ENCODE results near the gene APOO.

APOO gene

DNA sequence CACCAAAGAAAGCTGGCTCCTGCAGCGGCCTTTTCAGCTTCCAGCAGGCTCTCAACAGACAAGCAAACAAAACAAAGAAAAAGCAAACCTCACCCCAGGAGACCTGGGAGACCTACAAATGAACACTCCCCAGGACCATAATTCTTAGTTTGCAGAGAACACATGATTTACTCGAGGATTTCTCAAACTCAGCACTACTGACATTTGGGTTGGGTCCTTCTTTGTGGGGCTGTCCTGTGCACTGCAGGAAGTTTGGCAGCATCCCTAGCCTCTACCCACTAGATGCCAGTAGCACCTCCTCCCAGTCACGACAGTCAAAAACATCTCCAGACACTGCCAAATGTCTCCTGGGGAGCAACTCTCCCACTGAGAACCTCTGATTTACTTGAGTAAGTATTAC is 21.9 kb downstream of the APOO start:
- in situ Hi-C loops (cut with MboI; ENCODE audit: low pct_unique_long_range_greater_than_20kb, low sequenced_read_pairs, unreplicated experiment) = no loop called here
- DNase-seq (ENCODE audit: low spot score) = no peak

DNA sequence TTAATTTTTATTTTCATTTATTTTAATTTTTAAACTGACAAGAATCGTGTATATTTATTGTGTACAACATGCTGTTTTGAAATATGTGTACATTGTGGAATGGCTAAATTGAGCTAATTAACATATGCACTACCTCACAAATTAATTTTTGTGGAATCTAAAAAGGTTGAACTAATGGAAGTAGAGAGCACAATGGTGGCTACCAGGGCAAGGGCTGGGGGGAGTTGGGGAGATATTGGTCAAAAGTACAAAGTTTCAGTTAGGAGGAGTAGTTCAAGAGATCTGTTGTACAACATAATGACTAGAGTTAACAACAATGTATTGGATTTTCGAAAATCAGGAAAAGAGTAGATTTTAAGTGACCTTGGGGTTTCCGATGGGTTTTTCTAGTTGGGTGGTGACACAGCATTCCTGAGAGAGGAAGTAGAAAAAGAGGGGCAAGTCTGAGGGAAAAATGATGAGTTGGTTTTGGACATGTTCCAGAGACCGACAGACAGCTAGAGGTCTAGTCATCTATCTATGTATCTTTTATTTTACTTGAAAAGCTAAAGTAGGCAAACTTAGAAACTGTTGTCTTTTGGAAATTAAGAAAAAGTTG is 23.2 kb downstream of the APOO start:
- in situ Hi-C loops (cut with MboI; ENCODE audit: low pct_unique_long_range_greater_than_20kb, low sequenced_read_pairs, unreplicated experiment) = no loop called here
- TF ChIP-seq, protein P1, sequence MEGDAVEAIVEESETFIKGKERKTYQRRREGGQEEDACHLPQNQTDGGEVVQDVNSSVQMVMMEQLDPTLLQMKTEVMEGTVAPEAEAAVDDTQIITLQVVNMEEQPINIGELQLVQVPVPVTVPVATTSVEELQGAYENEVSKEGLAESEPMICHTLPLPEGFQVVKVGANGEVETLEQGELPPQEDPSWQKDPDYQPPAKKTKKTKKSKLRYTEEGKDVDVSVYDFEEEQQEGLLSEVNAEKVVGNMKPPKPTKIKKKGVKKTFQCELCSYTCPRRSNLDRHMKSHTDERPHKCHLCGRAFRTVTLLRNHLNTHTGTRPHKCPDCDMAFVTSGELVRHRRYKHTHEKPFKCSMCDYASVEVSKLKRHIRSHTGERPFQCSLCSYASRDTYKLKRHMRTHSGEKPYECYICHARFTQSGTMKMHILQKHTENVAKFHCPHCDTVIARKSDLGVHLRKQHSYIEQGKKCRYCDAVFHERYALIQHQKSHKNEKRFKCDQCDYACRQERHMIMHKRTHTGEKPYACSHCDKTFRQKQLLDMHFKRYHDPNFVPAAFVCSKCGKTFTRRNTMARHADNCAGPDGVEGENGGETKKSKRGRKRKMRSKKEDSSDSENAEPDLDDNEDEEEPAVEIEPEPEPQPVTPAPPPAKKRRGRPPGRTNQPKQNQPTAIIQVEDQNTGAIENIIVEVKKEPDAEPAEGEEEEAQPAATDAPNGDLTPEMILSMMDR (IDR thresholded peaks at IDR 0.05; ENCODE audit: extremely low read depth, insufficient read depth, missing control alignments) = no peak

More for the DNA sequence above, 21.9 kb downstream of the APOO start:
- TF ChIP-seq, protein P1 (IDR thresholded peaks at IDR 0.05; ENCODE audit: extremely low read depth, insufficient read depth, missing control alignments) = no peak

DNA sequence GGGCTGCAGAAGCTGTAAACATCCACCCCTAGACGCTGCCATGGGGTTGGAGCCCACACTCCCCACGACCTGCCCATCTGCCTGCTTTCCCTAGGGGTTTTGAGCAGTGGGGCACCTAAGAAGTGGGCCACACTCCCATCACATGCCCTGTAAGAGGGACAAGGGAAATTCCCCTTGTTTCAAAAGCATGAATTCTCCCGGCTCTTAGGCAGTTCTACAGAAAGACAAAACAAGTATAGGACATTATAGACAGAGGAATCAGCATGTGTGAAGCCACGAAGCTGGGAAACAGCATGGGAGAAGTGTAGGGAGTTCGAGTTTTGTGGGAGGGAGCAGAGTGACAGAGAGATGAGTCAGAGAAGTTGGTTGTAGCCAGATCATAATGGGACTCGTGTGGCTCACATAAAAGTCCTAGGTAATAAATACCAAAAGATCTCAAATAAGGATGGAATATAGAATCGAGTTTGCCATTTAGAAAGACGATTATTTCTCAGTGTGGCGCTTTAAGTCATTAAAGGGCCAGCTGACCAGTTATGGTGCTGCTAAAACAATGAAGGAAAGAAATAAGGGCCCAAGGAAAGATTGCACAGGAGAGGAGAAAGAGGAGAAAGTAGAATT is 23.9 kb downstream of the APOO start:
- TF ChIP-seq, protein P1 (IDR thresholded peaks at IDR 0.05; ENCODE audit: extremely low read depth, insufficient read depth, missing control alignments) = no peak
- in situ Hi-C loops (cut with MboI; ENCODE audit: low pct_unique_long_range_greater_than_20kb, low sequenced_read_pairs, unreplicated experiment) = no loop called here
- DNase-seq (ENCODE audit: low spot score) = no peak

More for the DNA sequence above, 23.2 kb downstream of the APOO start:
- no peak for DNase-seq (ENCODE audit: low spot score)

DNA sequence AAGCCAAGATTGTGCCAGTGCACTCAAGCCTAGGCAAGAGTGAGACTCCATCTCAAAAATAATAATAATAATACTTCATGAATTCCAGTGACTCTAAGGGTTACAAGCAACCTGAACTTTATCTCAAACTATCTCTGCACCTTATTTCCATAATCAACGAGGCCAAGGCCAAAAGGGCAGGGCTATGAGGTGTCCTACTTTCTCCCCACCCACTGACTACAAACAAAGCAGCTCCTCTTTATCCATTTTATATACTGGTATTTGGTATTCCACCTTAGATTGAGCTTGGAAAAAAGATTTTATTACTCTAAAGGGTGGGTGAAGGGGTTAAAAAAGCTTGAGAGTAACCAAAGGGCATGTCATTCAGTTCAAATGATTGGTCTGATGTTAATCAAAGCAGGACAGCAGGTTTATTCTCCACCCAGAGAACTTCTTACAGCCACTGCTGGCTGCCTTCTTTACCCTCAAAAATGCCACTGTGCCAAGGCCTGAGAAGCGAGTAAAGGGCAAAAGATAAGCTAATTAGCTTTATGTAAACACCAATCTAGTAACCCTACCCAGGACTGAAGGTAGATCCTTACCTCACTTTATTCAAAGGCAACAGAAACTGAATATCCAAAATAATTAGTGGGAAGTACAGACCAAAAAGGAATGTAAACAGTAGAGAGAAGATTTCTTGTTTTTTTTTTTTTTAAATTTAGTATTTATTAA is 28.2 kb downstream of the APOO start:
- TF ChIP-seq, protein P1 (IDR thresholded peaks at IDR 0.05; ENCODE audit: extremely low read depth, insufficient read depth, missing control alignments) = no peak
- DNase-seq (ENCODE audit: low spot score) = no peak
- in situ Hi-C loops (cut with MboI; ENCODE audit: low pct_unique_long_range_greater_than_20kb, low sequenced_read_pairs, unreplicated experiment) = no loop called here

DNA sequence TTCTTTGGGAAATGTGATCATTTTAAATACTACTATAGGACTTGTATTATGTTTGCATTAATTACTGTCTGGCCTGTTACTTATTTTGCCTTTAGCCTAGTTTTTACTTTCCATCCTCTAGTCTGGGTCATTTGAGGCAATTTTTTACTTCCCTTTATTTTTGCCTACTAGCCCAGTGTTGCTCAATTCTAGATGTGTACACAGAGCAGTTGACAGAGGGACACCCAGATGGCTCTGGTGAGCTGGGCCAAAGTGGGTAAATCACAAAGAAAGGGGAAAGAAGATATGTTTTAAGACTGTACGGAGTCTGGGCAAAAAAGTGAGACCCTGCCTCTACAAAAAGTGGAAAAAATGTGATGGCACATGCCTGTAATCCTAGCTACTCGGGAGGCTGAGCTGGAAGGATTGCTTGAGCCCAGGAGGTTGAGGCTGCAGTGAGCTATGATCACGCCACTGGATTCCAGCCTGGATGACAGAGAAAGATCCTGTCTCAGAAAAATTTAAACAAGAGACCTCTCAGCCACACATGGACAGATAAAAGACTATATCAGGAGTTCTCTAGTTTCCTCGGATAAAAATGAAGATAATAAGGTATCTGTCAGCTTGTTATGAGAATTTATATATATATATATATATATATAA is 35.7 kb downstream of the APOO start:
- in situ Hi-C loops (cut with MboI; ENCODE audit: low pct_unique_long_range_greater_than_20kb, low sequenced_read_pairs, unreplicated experiment) = no loop called here
- TF ChIP-seq, protein P1 (IDR thresholded peaks at IDR 0.05; ENCODE audit: extremely low read depth, insufficient read depth, missing control alignments) = no peak
- DNase-seq (ENCODE audit: low spot score) = no peak

DNA sequence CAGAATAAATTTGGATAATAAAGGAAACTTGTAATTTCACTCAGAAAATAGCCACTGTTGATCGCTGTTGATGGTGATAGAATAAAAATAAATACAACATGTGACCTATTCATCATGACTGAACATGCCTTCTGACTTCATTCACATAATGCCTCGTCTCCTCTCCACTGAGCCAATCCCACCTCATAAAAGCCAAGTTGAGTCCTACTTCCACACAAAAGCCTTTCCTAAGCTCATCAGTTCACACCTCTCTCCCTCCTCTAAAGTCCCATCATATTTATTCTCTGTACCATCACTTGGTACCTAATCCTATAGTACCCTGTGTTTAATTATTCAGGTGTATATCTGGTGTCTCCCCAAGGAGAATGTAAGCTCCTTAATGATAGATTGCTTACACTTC is 37.7 kb downstream of the APOO start:
- in situ Hi-C loops (cut with MboI; ENCODE audit: low pct_unique_long_range_greater_than_20kb, low sequenced_read_pairs, unreplicated experiment) = no loop called here
- DNase-seq (ENCODE audit: low spot score) = no peak
- TF ChIP-seq, protein P1 (IDR thresholded peaks at IDR 0.05; ENCODE audit: extremely low read depth, insufficient read depth, missing control alignments) = no peak

Measured in GM13977 (cell line).